CD1c-positive myeloid dendritic cell (primary cell): ENCODE measurements around the gene CHRM3.

ENCODE experiments used
- DNase-seq: peaks from one replicate; pipeline ENCODE4 v3.0.0-alpha.2; 2016; ENCODE audit errors: extremely low spot score

CHRM3 gene

DNA sequence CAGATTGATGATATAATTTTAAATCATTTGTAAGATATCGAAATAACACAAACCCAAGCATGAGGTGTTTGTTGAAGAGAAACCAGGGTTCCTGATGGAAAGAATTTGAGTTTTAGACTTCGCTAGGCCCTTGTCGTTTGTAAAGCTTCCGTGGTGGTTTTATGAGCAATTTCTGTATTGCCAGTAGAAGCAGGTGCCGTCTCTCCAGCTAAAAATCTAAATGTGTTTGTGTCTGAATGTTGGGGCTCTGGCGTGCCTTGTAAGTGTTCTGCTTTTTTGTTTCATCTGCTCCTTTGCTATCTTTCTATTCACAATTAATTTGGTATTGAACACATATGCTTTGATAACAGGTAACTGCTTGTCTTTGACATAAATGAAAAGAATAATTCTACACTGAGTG lies 27.5 kb downstream of the CHRM3 start:
- DNase-seq = no peak

DNA sequence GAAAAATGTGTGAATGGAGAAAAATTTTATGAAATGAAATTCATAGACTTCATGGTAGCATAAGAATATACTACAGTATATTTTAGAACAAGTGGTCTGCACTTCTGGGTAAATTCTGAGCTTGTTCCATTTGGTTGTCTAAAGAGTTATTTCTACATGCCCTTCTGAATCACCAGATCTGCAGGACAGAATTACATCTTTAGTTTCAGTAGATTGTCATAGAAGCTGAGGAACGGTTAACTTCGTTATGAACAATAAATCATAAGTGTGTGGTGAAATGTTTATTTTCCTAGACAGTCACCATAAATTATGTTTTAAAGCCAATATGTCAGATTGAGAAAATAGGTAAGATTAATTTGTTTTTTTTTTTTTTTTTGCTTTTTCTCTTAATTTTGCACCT lies 30.9 kb downstream of the CHRM3 start:
- no peak for DNase-seq

DNA sequence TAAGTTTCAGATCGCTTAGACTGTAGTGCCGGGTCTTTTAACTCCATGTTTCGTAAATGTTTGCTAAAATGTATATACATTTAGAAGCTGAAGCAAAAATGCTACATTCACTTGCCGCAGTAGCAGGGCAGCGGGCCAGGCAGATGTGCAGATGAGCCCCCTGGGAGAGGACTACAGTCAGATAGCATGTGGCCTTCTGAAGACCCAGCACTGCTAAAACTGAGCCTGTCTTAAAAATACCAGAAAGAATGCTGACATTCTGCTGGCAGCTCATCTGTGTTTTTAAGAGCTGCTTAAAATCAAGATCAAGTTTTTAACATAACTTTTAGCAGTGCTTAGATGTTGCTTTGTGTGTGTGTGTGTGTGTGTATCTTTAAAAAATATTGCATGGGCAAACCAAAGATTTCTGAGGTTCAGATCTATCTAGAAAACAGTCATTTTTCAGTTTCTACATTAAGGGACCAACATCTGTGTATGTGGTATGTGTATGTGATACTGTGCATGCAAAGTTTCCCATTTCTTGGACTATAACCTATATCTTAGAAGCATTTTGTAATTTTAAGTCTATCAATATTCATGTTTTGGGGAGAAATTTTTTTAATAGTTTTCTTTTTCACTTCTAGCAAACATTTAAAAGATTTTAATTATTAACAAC lies 31.7 kb downstream of the CHRM3 start:
- DNase-seq = no peak

DNA sequence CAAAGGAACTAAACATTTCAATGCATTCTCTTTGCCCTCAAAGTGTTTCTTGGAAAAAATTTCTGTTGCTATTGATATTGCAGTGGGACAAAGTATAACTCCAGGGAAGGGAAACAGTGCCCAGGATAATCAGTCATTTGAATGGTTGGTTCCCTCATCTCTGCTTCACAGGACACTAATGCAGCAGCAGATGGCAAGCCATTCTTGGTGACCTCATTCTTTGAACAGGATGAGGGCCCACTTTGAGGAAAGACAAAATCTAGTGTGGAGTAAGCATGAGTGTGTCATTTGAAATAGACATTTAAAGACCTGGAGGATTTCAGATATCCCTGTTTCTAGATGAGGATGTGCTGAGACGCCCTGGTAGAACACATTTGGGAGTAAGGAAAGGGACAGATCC lies 32.3 kb downstream of the CHRM3 start:
- DNase-seq = no peak

DNA sequence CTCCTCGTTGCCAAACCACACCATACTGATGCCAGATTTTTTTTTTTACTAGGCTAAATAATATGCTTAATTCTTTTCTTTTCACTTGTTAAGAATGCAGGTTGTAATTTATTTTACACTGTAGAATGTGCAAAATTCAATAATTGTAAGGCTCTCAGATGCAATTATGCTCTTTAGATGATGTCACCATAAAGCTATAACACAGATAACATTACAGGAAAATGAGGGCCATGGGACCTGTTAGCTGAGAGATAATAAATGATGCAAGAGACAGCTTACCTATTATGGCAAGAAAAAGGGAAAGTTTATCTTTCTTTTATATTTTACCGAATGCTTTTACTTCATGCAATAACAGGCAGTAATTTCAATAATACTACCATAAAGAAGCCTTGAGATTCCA lies 35.4 kb downstream of the CHRM3 start:
- DNase-seq = no peak

DNA sequence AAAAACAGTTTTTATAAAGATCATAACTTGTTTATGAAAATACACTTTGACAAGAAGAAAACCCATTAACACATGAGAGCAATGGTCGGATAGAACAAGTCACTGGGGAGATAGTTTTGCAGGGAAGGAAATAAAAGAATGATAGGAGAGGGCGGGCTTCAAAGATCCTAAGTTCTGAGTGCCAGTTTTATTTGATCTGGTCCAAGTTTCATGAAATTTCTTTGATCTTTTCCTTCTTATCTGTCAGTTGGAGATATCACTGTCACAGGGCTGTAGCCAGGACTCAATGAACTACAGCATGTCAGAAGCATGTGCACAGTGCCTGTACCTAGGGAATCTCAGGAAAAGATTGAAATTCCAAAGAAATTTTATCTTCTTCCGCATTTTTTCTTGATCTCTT lies 36.5 kb downstream of the CHRM3 start:
- no peak for DNase-seq

DNA sequence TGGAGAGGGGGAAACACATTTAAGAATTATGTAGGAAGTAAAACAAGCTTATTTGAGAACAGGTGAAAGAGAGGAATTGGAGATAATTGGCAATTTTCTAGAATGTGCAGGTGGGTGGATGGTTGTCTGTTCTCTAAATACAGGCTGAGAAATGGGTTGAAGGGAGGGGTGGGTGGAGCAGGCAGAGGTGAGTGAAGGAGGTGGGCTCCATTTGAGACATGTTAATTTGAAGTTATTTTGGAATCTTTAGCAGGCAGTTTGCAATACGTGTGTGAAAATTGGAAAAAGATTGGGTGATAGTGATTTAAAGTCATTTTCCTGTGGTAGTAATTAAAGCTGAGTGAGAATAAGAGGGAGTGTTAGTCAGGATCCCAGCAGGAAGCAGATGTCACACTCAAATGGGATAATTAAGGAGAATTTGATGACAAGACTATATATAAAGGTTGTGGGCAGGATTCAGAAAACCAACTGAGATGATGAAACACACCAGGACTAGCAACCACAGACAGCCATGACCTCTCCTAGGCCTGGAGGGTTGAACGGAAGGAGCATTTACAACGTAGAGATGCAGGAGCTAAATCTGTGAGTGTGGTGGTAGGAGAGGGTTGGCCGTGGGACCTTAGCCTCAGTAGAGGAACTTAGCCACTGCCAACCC lies 40.6 kb downstream of the CHRM3 start:
- DNase-seq = no peak

DNA sequence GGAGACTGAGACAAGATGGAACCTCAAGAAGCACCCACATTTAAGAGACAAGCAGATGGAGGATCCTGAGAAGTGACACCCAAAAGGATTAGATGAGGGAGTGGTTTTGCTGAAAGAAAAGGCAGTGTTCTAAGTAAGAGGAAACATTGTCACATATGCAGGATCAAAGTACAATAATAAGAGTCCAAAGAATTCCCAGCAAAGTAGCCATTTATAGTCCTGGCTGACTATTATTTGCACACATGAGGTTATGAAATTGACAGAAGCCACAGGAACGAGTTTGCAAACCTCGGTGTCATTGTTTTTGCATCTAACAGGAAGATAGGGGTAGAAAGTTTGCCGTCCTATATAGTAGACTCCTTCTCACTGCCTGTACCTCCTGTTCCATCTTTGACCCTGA lies 41.3 kb downstream of the CHRM3 start:
- DNase-seq = no peak

DNA sequence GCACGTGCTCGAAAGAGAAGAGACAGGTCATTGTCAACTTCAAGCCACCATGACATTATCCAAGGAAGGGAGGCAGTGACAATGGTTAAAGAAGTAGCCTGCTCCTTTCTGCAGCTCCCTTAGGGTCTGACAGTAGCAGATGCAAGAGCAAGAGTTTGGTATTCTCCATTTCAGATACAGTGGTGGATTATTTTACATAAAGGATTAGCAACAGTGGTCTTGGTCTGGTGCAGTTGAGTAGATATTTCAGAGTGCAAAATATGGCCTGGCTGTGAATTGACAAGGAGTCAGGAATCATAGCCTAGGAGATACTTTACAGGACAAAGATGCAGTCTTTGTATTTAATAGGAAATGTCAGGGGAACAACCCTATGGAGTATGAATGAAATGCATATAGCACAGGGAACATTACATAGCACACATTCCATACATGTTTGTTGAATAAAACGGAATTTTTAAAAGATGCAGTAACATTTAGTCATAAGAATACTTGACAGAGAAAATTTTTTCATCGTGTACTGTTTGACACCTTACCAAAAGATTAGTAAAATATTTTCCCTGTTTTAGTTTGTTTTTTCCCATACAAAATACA lies 41.8 kb downstream of the CHRM3 start:
- no peak for DNase-seq

DNA sequence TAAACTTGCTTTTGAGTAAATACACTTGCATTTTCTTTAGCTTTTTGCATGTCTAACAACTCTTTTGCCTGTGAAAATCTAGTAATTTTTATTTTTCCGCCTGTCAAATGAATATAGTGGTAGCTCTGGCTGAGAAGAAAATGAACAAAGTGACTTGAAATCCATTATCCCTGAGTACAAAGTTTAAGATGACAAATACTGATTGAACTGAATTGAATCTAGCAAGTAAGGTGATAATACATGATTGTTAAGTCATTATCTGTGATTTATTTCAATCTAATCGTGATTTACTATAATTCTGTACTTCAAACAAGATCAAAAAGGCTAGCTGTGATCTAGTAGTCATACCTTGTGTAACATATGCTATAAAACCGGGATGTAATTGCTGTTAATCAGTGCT lies 42.8 kb downstream of the CHRM3 start:
- DNase-seq = no peak

DNA sequence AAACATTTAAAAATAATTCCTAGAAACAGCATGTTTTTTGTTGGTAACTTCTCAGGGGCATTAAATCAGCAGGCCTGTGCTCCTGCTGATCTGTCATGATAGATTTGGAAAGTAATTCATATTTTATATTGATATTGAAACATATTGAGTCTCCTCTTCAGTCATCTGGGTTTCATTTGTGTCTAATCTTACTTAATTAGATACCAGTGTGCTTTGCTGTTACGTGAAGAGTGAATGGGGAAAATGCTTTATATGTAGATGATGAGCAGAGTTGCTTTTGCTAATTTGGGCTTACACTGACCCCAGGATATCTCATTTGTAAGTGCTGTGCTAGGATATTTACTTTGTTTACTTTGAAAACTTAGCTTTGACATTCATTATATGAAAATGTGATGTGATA lies 45.9 kb downstream of the CHRM3 start:
- no peak for DNase-seq

DNA sequence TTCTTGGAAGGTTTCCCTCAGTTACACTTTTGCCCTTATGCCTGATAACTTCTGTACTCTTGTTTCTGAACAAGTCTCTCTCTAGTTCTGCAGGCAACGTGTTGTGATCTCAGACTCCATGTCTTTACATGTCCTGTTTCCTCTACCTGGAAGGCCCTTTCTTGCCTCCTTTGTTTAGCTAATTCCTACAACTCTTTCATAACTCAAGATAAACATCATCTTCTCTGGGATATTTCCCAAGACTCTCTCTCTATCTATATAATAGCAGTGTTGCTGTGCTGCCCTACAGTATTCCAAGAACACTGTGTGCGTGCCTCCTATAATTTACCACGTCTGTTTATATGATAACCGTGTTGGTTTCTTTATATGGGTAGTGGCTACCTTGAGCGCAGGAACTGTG lies 47.8 kb downstream of the CHRM3 start:
- no peak for DNase-seq
